ENCODE results near the gene CLCA2. TPM values are rescaled to one million over a fixed set of nuclear protein-coding genes. Genes with fewer than 3 reads are reported as not detected.
A peak's percentile ranks its signal among the peaks of the same experiment; 100 is the strongest.

The CLCA2 gene
- total RNA-seq, 1 experiment from 2014 or later, result not detected

DNA sequence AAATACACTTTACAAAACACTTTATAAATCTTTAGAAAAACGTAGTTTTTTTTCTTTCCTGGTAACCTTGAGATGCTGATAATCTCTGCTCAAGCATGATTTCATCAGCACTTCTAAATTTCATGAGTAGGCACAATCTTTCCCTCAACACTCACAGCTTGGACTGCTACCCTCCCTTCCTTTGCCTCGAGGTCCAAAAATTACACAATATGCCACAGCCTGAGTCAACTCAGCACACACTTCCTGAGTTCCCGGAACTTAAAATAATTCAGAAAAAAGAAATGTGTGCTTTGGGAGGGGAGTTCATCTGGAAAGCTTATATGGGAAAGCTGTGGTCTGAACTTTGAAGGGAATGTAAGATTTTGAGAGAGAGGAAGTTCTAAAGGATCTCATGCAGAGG, 5.9 kb downstream of the CLCA2 start:
- H3K4me1 ChIP-seq (ENCODE audit: control insufficient read depth, insufficient read depth, low read length), result no peaks in the 10 kb centered on the region
- H3K9me3 ChIP-seq (ENCODE audit: control insufficient read depth, insufficient read depth, low read depth, low read length), result no peaks in the 10 kb centered on the region
- peaks cover 71% of the 10 kb centered on the region for H3K27me3 ChIP-seq (ENCODE audit: control insufficient read depth, insufficient read depth, low read length)
- in situ Hi-C loops (cut with HindIII; ENCODE audit: low pct_unique_long_range_greater_than_20kb, low sequenced_read_pairs) (loop anchor here (5.0 kb wide), 1 partner anchor 47 kb away; no protein-coding TSS in a partner anchor), intact Hi-C loops (cut with micrococcal nuclease; ENCODE audit: unreplicated experiment) (no loop called here)
- no peak for TF ChIP-seq POLR2AphosphoS5 (IDR thresholded peaks at IDR 0.05; ENCODE audit: low read depth, low read length)
- TF ChIP-seq, protein P1, sequence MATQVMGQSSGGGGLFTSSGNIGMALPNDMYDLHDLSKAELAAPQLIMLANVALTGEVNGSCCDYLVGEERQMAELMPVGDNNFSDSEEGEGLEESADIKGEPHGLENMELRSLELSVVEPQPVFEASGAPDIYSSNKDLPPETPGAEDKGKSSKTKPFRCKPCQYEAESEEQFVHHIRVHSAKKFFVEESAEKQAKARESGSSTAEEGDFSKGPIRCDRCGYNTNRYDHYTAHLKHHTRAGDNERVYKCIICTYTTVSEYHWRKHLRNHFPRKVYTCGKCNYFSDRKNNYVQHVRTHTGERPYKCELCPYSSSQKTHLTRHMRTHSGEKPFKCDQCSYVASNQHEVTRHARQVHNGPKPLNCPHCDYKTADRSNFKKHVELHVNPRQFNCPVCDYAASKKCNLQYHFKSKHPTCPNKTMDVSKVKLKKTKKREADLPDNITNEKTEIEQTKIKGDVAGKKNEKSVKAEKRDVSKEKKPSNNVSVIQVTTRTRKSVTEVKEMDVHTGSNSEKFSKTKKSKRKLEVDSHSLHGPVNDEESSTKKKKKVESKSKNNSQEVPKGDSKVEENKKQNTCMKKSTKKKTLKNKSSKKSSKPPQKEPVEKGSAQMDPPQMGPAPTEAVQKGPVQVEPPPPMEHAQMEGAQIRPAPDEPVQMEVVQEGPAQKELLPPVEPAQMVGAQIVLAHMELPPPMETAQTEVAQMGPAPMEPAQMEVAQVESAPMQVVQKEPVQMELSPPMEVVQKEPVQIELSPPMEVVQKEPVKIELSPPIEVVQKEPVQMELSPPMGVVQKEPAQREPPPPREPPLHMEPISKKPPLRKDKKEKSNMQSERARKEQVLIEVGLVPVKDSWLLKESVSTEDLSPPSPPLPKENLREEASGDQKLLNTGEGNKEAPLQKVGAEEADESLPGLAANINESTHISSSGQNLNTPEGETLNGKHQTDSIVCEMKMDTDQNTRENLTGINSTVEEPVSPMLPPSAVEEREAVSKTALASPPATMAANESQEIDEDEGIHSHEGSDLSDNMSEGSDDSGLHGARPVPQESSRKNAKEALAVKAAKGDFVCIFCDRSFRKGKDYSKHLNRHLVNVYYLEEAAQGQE (IDR thresholded peaks at IDR 0.05; ENCODE audit: insufficient read depth in 1 of 2, low read depth in 2 of 2, low read length in 1 of 2), result no peak
- TF ChIP-seq, protein P2, sequence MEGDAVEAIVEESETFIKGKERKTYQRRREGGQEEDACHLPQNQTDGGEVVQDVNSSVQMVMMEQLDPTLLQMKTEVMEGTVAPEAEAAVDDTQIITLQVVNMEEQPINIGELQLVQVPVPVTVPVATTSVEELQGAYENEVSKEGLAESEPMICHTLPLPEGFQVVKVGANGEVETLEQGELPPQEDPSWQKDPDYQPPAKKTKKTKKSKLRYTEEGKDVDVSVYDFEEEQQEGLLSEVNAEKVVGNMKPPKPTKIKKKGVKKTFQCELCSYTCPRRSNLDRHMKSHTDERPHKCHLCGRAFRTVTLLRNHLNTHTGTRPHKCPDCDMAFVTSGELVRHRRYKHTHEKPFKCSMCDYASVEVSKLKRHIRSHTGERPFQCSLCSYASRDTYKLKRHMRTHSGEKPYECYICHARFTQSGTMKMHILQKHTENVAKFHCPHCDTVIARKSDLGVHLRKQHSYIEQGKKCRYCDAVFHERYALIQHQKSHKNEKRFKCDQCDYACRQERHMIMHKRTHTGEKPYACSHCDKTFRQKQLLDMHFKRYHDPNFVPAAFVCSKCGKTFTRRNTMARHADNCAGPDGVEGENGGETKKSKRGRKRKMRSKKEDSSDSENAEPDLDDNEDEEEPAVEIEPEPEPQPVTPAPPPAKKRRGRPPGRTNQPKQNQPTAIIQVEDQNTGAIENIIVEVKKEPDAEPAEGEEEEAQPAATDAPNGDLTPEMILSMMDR (IDR thresholded peaks at IDR 0.05), result no peak
- no peak for TF ChIP-seq TCF7L2 (IDR thresholded peaks at IDR 0.05; ENCODE audit: low read depth, low read length)
- TF ChIP-seq SIN3A (IDR thresholded peaks at IDR 0.05; ENCODE audit: borderline replicate concordance, insufficient read depth, low read depth, low read length), result no peak
- ATAC-seq, result peak; percentile 62; the same call in 1 of the 2 replicates
- no TSS peak for BruUV-seq (replicated peaks)
- H3K4me3 ChIP-seq (ENCODE audit: low read depth in 2 of 2, low read length in 2 of 2), result no peak overlapping the region
- CTCF ChIA-PET, result interaction anchor here (0.6 kb wide), 1 partner anchor 1367 kb away, joined by 4 read pairs; no protein-coding TSS in a partner anchor
- DNase-seq (ENCODE audit: low read depth, low spot score), result peak; percentile 22
- H3K27ac ChIP-seq (ENCODE audit: low read length), result no peak overlapping the region
- POLR2A ChIA-PET, result no interaction called here
- no peaks in the 10 kb centered on the region for H3K36me3 ChIP-seq (ENCODE audit: control insufficient read depth, insufficient read depth, low read length)

DNA sequence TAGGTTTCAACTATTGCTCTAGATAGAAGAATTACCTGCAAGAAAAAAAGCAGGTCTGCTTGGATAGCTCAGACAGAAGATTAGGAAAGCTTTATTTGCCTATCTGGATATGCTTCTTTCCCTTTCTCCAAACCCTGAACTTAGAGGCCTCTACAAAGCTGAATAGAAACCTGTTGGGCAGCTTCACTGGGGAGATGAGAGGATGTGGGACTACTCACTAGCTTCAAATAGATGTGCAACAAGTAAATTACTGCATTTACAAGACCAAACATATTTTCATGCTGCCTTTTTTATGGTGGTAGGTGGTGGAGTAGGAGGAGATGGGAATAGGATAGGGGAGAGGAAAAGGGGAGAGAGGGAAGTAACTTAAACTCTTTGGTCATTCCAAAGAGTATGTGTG, 6.4 kb downstream of the CLCA2 start:
- DNase-seq (ENCODE audit: low read depth, low spot score) (no peak), ATAC-seq (no peak)
- TF ChIP-seq, protein P1 (IDR thresholded peaks at IDR 0.05; ENCODE audit: insufficient read depth in 1 of 2, low read depth in 2 of 2, low read length in 1 of 2), result no peak
- no peak for TF ChIP-seq POLR2AphosphoS5 (IDR thresholded peaks at IDR 0.05; ENCODE audit: low read depth, low read length)
- no peak for TF ChIP-seq SIN3A (IDR thresholded peaks at IDR 0.05; ENCODE audit: borderline replicate concordance, insufficient read depth, low read depth, low read length)
- TF ChIP-seq TCF7L2 (IDR thresholded peaks at IDR 0.05; ENCODE audit: low read depth, low read length), result no peak
- TF ChIP-seq, protein P2 (IDR thresholded peaks at IDR 0.05), result no peak
- H3K27me3 ChIP-seq (ENCODE audit: control insufficient read depth, insufficient read depth, low read length), result peaks cover 72% of the 10 kb centered on the region
- CTCF ChIA-PET, result no interaction called here
- no peaks in the 10 kb centered on the region for H3K36me3 ChIP-seq (ENCODE audit: control insufficient read depth, insufficient read depth, low read length)
- POLR2A ChIA-PET, result no interaction called here
- intact Hi-C loops (cut with micrococcal nuclease; ENCODE audit: unreplicated experiment) (no loop called here), in situ Hi-C loops (cut with HindIII; ENCODE audit: low pct_unique_long_range_greater_than_20kb, low sequenced_read_pairs) (no loop called here)
- no peak overlapping the region for H3K4me3 ChIP-seq (ENCODE audit: low read depth in 2 of 2, low read length in 2 of 2)
- H3K9me3 ChIP-seq (ENCODE audit: control insufficient read depth, insufficient read depth, low read depth, low read length), result no peaks in the 10 kb centered on the region
- no peak overlapping the region for H3K27ac ChIP-seq (ENCODE audit: low read length)
- BruUV-seq (replicated peaks), result no TSS peak
- no peaks in the 10 kb centered on the region for H3K4me1 ChIP-seq (ENCODE audit: control insufficient read depth, insufficient read depth, low read length)

Measured in Panc1 (cell line).